Measurements from ENCODE around the gene EFNB3. TPM values are rescaled to one million over a fixed set of nuclear protein-coding genes. Genes with fewer than 3 reads are reported as not detected.

Gene EFNB3
- total and polyA plus RNA-seq, 10 of the 15 experiments (the other 5 are each of a cell fraction or from before 2014, with no cell fraction given): 0.01 to 0.13 (median 0.04) TPM; not detected in 5

- H3K36me3 ChIP-seq (ENCODE audit: control insufficient read depth in 2 of 2, insufficient read depth in 2 of 2, low read length in 1 of 2): peaks cover 0 to 4% of the 10 kb centered on the region in 2 experiments; a peak in 2 of 4 replicates
- ChIA-PET POLR2A (no interaction called here), CTCF (no interaction called here), SMC1A (ENCODE audit: uncharacterized antibody, unreplicated experiment) (no interaction called here), RAD21 (ENCODE audit: unreplicated experiment) (no interaction called here)
- H3K9me3 ChIP-seq (replicated peaks; ENCODE audit: control insufficient read depth, insufficient read depth, low read length): no peaks in the 10 kb centered on the region
- no TSS peak for BruUV-seq (replicated peaks)
- no peak overlapping the region for H3K27ac ChIP-seq (ENCODE audit: control insufficient read depth, insufficient read depth)
- no peak for TF ChIP-seq STAT1 (conservative IDR thresholded peaks at IDR 0.05)
- TF ChIP-seq SREBF1 (IDR thresholded peaks at IDR 0.05; ENCODE audit: low read length): no peak
- no peak for TF ChIP-seq NFXL1 (IDR thresholded peaks at IDR 0.05; ENCODE audit: borderline replicate concordance)
- TF ChIP-seq CUX1 (IDR thresholded peaks at IDR 0.05; ENCODE audit: insufficient replicate concordance, low read depth, low read length): no peak
- no peak for TF ChIP-seq RELA (IDR thresholded peaks at IDR 0.05; ENCODE audit: borderline replicate concordance, partially characterized antibody)
- no peak for TF ChIP-seq ZBTB11 (CRISPR knock-in tag; IDR thresholded peaks at IDR 0.05)
- no peak for TF ChIP-seq TARDBP (IDR thresholded peaks at IDR 0.05; ENCODE audit: borderline replicate concordance)
- DNase-seq (ENCODE audit: low read depth, low spot score) (no peak), FAIRE-seq (no peak), ATAC-seq (no peak)
- H3K4me2 ChIP-seq (ENCODE audit: control insufficient read depth, insufficient read depth): no peak overlapping the region
- intact Hi-C loops (cut with micrococcal nuclease; ENCODE audit: unreplicated experiment) (no loop called here), in situ Hi-C loops (cut with MboI) (no loop called here)
- H2AFZ ChIP-seq (ENCODE audit: control insufficient read depth, low read depth, low read length): no peak overlapping the region
- no peaks in the 10 kb centered on the region for H4K20me1 ChIP-seq (ENCODE audit: control insufficient read depth, insufficient read depth)
- H3K79me2 ChIP-seq (ENCODE audit: control insufficient read depth, insufficient read depth, low read length): no peaks in the 10 kb centered on the region
- H3K27me3 ChIP-seq (replicated peaks in 1 of 2; ENCODE audit: control insufficient read depth in 2 of 2, insufficient read depth in 2 of 2, low read length in 1 of 2): peaks cover 3 to 4% of the 10 kb centered on the region in 2 experiments; a peak in 3 of 4 replicates
- no peak overlapping the region for H3K4me3 ChIP-seq
- no peak overlapping the region for H3K9ac ChIP-seq (ENCODE audit: control insufficient read depth, insufficient read depth, low read length)
- no peaks in the 10 kb centered on the region for H3K4me1 ChIP-seq (ENCODE audit: control insufficient read depth, insufficient read depth, low read length)
- WGBS (ENCODE audit: insufficient coverage, insufficient replicate concordance, low lambda C conversion rate, missing lambda C conversion rate): 93% methylated on average over 14 of the region's 14 CpGs
Observed at GRCh38 chr17:7701681-7702080, 3.3 kb upstream of the EFNB3 start.
